ENCODE measurements around the gene HBA2. TPM values are rescaled to one million over a fixed set of nuclear protein-coding genes. Genes with fewer than 3 reads are reported as not detected.

The HBA2 gene
- total and polyA plus RNA-seq, 2 of the 4 experiments (the other 2 are of a cell fraction), result not detected

- intact Hi-C loops (cut with micrococcal nuclease) (no loop called here), dilution Hi-C loops (cut with HindIII; ENCODE audit: low sequenced_read_pairs, unreplicated experiment) (no loop called here), in situ Hi-C loops (cut with MboI; ENCODE audit: low sequenced_read_pairs) (no loop called here)
- DNase-seq (peak; percentile 78), ATAC-seq (ENCODE audit: low read depth) (peak; percentile 82)
- no peaks in the 10 kb centered on the region for H3K27me3 ChIP-seq (ENCODE audit: control insufficient read depth, insufficient read depth, low read length)
- no peak overlapping the region for H3K56ac ChIP-seq (ENCODE audit: extremely low read depth, insufficient read depth, low read length)
- H2BK120ac ChIP-seq (ENCODE audit: low read depth, low read length), result no peak overlapping the region
- no peak overlapping the region for H2BK20ac ChIP-seq (ENCODE audit: low read depth, low read length)
- H4K8ac ChIP-seq (ENCODE audit: low read depth in 2 of 2, low read length in 2 of 2), result no peak overlapping the region
- no peak overlapping the region for H3K9ac ChIP-seq (ENCODE audit: low read depth, low read length)
- POLR2A ChIA-PET (ENCODE audit: unreplicated experiment), result no interaction called here
- no peak overlapping the region for H2BK15ac ChIP-seq (ENCODE audit: low read depth, low read length)
- H3K4ac ChIP-seq (ENCODE audit: low read depth, low read length), result no peak overlapping the region
- H3K4me1 ChIP-seq (ENCODE audit: control insufficient read depth, insufficient read depth, low read length), result no peaks in the 10 kb centered on the region
- no TSS peak for BruUV-seq (replicated peaks)
- H4K20me1 ChIP-seq (ENCODE audit: insufficient read depth, low read length), result peaks cover 9% of the 10 kb centered on the region
- no peak overlapping the region for H3K4me2 ChIP-seq (ENCODE audit: low read depth, low read length)
- no peak overlapping the region for H3K14ac ChIP-seq (replicated peaks; ENCODE audit: low read depth, low read length)
- 100% methylated on average over 1 of the region's 5 CpGs; no CpG with 5 or more reads in 1 of the 2 experiments for WGBS, 2 experiments (ENCODE audit: extremely low coverage in 2 of 2, insufficient read length in 1 of 2)
- H3K9me1 ChIP-seq (ENCODE audit: insufficient read depth, low read length), result no peaks in the 10 kb centered on the region; the same call in 1 of the 2 replicates
- no peak overlapping the region for H4K91ac ChIP-seq (ENCODE audit: insufficient read depth, low read depth, low read length)
- H4K5ac ChIP-seq (ENCODE audit: low read depth, low read length), result no peak overlapping the region
- H3K18ac ChIP-seq (ENCODE audit: low read depth, low read length), result no peak overlapping the region
- H3K27ac ChIP-seq (ENCODE audit: insufficient read depth, low read length), result no peak overlapping the region
- CTCF ChIA-PET, result interaction anchor here (0.7 kb wide), 2 partner anchors 9 to 51 kb away, joined by 4 to 5 read pairs; no protein-coding TSS in a partner anchor
- TF ChIP-seq BHLHE40 (IDR thresholded peaks at IDR 0.05; ENCODE audit: low read depth, low read length), result peak; percentile 49
- TF ChIP-seq MAZ (IDR thresholded peaks at IDR 0.05; ENCODE audit: borderline replicate concordance, low read depth, low read length), result no peak
- TF ChIP-seq POLR2A (IDR thresholded peaks at IDR 0.05; ENCODE audit: low read depth, low read length), result no peak
- TF ChIP-seq CEBPB (IDR thresholded peaks at IDR 0.05; ENCODE audit: low read depth, low read length), result peak; percentile 86
- H3K23ac ChIP-seq (ENCODE audit: low read depth, low read length), result no peak overlapping the region
- H3K79me1 ChIP-seq (ENCODE audit: low read depth in 1 of 2, low read length in 2 of 2), result peaks cover 25 to 43% of the 10 kb centered on the region in 2 experiments
- no peak overlapping the region for H3K4me3 ChIP-seq (ENCODE audit: insufficient read depth, low read depth, low read length)
- H2AK9ac ChIP-seq (replicated peaks; ENCODE audit: low read depth, low read length, poor library complexity), result no peak overlapping the region
- H3K36me3 ChIP-seq (ENCODE audit: control insufficient read depth, insufficient read depth, low read length), result peaks cover 49% of the 10 kb centered on the region
- H2BK5ac ChIP-seq (ENCODE audit: low read depth, low read length, poor library complexity, severe bottlenecking), result no peak overlapping the region
- H2AFZ ChIP-seq (replicated peaks; ENCODE audit: low read length, poor library complexity), result no peak overlapping the region
- H3K9me3 ChIP-seq (ENCODE audit: control insufficient read depth, insufficient read depth, low read length), result no peaks in the 10 kb centered on the region
- H2AK5ac ChIP-seq (ENCODE audit: low read depth, low read length), result no peak overlapping the region
Observed at GRCh38 chr16:200388-200787, 27.7 kb downstream of the HBA2 start.
